Tibial nerve (tissue), 4 donors: ENCODE results near the gene HES6. TPM values are rescaled to one million over a fixed set of nuclear protein-coding genes. Genes with fewer than 3 reads are reported as not detected.

Source experiments
- DNase-seq, 2 donors: peaks; one replicate each; pipeline ENCODE4 v3.0.0-alpha.2; 2019; ENCODE audit warnings: low spot score in 2 of 2
- H3K27ac ChIP-seq, 4 donors: fragments of 200-600 bp; sonication (generic) in 3 of 4; one replicate each; pipeline ENCODE4 v1.5.1; 2017 to 2019; ENCODE audit warnings: mild to moderate bottlenecking in 1 of 4
- H3K27me3 ChIP-seq, 2 donors: fragments of 200-600 bp; sonication (generic) in 1 of 2; one replicate each; pipeline versions ENCODE4 v1.5.1 to v1.6.0; 2017 to 2019
- H3K36me3 ChIP-seq, 3 donors: fragments of 200-600 bp; sonication (generic); one replicate each; pipeline ENCODE4 v1.5.1; 2018 to 2019
- H3K4me1 ChIP-seq, 4 donors: fragments of 200-600 bp; sonication (generic) in 3 of 4; one replicate each; pipeline ENCODE4 v1.5.1; 2017 to 2019
- H3K4me3 ChIP-seq, 4 donors: fragments of 200-600 bp; sonication (generic) in 3 of 4; one replicate each; pipeline ENCODE4 v1.5.1; 2017 to 2019; ENCODE audit warnings: mild to moderate bottlenecking in 1 of 4, moderate library complexity in 1 of 4
- H3K9me3 ChIP-seq, 4 donors: fragments of 200-600 bp; sonication (generic) in 3 of 4; one replicate each; pipeline ENCODE4 v1.5.1; 2017 to 2019
- CTCF ChIP-seq, 5 experiments: fragments of 200-600 bp in 3 of 5; fragments of 450-650 bp in 2 of 5; sonication (generic) in 3 of 5; IDR thresholded peaks; one replicate each; pipeline ENCODE4 v1.5.1; 2016 to 2019; ENCODE audit warnings: antibody characterized with exemption in 5 of 5, mild to moderate bottlenecking in 3 of 5, moderate library complexity in 2 of 5
- EP300 ChIP-seq, 2 donors: sonication (generic); formaldehyde crosslinking; IDR thresholded peaks; one replicate each; pipeline ENCODE4 v1.6.1; 2017; ENCODE audit warnings: antibody characterized with exemption in 2 of 2, mild to moderate bottlenecking in 1 of 2
- POLR2A ChIP-seq, 2 donors: fragments of 450-650 bp; IDR thresholded peaks; one replicate each; pipeline ENCODE4 v1.6.1; 2017; ENCODE audit warnings: antibody characterized with exemption in 2 of 2, mild to moderate bottlenecking in 2 of 2, moderate library complexity in 2 of 2
- WGBS, 2 donors: methylation state at CpG; one replicate each; pipeline ENCODE4 v1.1.5; 2018; 5-methylcytosine and 5-hydroxymethylcytosine counted together
- total RNA-seq, 4 donors: library from RNA; depleted of rRNA; stranded (reverse); fragments of >200 nt; gene quantifications; one replicate each; pipeline ENCODE4 v1.1.0, GENCODE V29; 2016

The HES6 gene
- total RNA-seq, 4 donors from 2014 or later: 4.4 to 18.6 (median 12.4) TPM

DNA sequence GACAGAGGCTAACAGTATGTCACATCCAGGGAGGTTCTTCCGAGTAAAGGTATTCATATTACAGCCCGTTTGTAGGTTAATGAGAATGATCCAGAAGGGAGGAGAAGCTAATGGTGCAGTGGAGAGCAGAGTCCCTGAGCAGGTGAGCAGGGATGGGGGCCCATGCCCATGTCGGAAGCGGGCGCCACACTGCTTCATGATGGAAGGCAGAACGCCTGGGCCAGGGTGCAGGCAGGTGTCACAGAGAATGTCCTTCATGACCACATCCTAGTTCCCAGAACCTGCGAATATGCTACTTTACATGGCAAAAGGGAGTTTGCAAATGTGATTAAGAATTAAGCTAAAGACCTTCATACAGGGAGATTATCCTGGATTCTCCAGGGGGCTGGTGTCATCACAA, 4.0 kb downstream of the HES6 start:
- Histone ChIP-seq H3K4me3 (no peak overlapping the region), H3K27me3 (peaks cover 0 to 19% of the 10 kb centered on the region in 2 donors), H3K9me3 (no peaks in the 10 kb centered on the region), H3K27ac (no peak overlapping the region), H3K36me3 (no peaks in the 10 kb centered on the region), H3K4me1 (peaks cover 0 to 28% (median 10%) of the 10 kb centered on the region in 4 donors)
- no peak for DNase-seq
- no peak for TF ChIP-seq EP300 (IDR thresholded peaks at IDR 0.05)
- WGBS, 2 donors: 90 to 94% methylated on average over 6 to 7 of the region's 7 CpGs

DNA sequence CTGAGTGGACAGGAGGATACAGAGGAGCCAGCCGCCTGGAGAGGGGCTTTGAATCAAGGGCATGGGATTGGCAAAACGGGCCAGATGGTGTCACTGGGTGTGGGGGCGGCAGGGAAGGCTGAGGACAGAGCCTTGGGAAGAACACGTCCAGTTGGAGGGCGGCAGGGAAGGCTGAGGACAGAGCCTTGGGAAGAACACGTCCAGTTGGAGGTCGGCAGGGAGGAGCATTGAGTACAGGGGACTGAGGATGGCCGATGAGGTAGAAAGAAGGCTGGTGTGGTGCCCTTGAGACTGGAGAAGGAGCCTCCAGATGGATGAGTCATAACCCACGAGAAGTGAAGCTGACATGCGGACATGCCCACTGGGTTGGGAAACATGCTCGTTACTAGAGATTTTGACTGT, 4.5 kb downstream of the HES6 start:
- DNase-seq: no peak
- Histone ChIP-seq H3K27me3 (peaks cover 0 to 16% of the 10 kb centered on the region in 2 donors), H3K4me1 (peaks cover 0 to 28% (median 12%) of the 10 kb centered on the region in 4 donors), H3K36me3 (no peaks in the 10 kb centered on the region), H3K4me3 (no peak overlapping the region), H3K27ac (no peak overlapping the region), H3K9me3 (no peaks in the 10 kb centered on the region)
- no peak for TF ChIP-seq CTCF (IDR thresholded peaks at IDR 0.05)
- no peak for TF ChIP-seq EP300 (IDR thresholded peaks at IDR 0.05)
- no peak for TF ChIP-seq POLR2A (IDR thresholded peaks at IDR 0.05)
- 62 to 78% methylated on average over 11 of the region's 11 CpGs for WGBS, 2 donors

GRCh38 chr2:238233625-238234024, 6.2 kb downstream of the HES6 start:
- WGBS, 2 donors: 77 to 89% methylated on average over 12 of the region's 12 CpGs
- no peaks in the 10 kb centered on the region for H3K36me3 ChIP-seq
- no peak for TF ChIP-seq EP300 (IDR thresholded peaks at IDR 0.05)
- TF ChIP-seq POLR2A (IDR thresholded peaks at IDR 0.05): no peak
- no peak for TF ChIP-seq CTCF (IDR thresholded peaks at IDR 0.05)

GRCh38 chr2:238231809-238232208, 8.0 kb downstream of the HES6 start:
- no peak for TF ChIP-seq EP300 (IDR thresholded peaks at IDR 0.05)
- no peak for TF ChIP-seq POLR2A (IDR thresholded peaks at IDR 0.05)
- TF ChIP-seq CTCF (IDR thresholded peaks at IDR 0.05): peak in 1 of 5 experiments; percentile 2
- Histone ChIP-seq H3K27me3 (no peaks in the 10 kb centered on the region), H3K27ac (peak overlapping the region in 1 of 4 donors; percentile 81), H3K36me3 (peaks cover 0 to 8% (median 0%) of the 10 kb centered on the region in 3 donors), H3K4me3 (peak overlapping the region; percentile 32 to 81 (median 72)), H3K4me1 (peaks cover 0 to 38% (median 8%) of the 10 kb centered on the region in 4 donors), H3K9me3 (no peaks in the 10 kb centered on the region)
- DNase-seq: no peak
- WGBS, 2 donors: 52 to 63% methylated on average over 21 of the region's 21 CpGs

More at GRCh38 chr2:238233625-238234024, 6.2 kb downstream of the HES6 start:
- H3K9me3 ChIP-seq: no peaks in the 10 kb centered on the region
- H3K4me3 ChIP-seq: no peak overlapping the region
- peaks cover 0 to 10% of the 10 kb centered on the region in 2 donors for H3K27me3 ChIP-seq
- peaks cover 0 to 29% (median 8%) of the 10 kb centered on the region in 4 donors for H3K4me1 ChIP-seq
- DNase-seq: no peak
- H3K27ac ChIP-seq: no peak overlapping the region

DNA sequence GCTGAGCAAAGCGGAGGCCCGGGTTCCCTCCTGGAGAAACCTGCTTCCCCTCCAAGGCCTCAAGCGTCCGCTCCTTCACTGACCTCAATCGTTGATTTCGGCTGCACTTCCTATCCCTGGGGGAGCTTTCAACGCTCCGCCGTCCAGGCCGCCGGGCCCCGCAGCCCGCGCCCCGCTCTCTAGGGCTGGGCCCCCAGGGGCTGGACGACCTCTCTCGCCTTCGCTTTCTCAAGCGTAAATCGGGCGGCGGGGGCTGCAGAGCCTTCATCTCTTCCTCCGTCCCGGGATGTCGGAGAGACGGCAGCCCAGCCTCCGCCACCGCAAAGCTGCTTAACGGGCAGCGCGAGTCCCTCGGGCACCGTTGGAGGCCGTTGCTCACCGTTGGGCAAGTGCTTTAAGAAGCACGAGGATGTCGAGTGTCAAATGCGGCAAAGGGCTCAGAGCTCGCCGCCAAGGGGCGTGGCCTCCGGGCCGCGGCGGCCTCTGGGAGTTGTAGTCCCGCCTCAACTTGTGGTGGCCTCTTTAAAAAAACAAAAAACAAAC, 8.5 kb downstream of the HES6 start:
- peaks cover 0 to 38% (median 8%) of the 10 kb centered on the region in 4 donors for H3K4me1 ChIP-seq
- no peaks in the 10 kb centered on the region for H3K9me3 ChIP-seq
- peaks cover 0 to 13% (median 0%) of the 10 kb centered on the region in 3 donors for H3K36me3 ChIP-seq
- H3K4me3 ChIP-seq: peak overlapping the region; percentile 32 to 81 (median 72)
- no peaks in the 10 kb centered on the region for H3K27me3 ChIP-seq
- peak; percentile 64 to 66 for DNase-seq
- 2 to 10% methylated on average over 35 to 37 of the region's 46 CpGs for WGBS, 2 donors
- H3K27ac ChIP-seq: peak overlapping the region in 3 of 4 donors; percentile 62 to 81 (median 79)
- TF ChIP-seq EP300 (IDR thresholded peaks at IDR 0.05) (peak; percentile 43 to 80), POLR2A (IDR thresholded peaks at IDR 0.05) (peak; percentile 35 to 63), CTCF (IDR thresholded peaks at IDR 0.05) (peak in 2 of 5 experiments; percentile 5 to 27)
